Ovary (tissue), 9 donors: Measurements from ENCODE around the gene SLC35B1. TPM values are rescaled to one million over a fixed set of nuclear protein-coding genes. Genes with fewer than 3 reads are reported as not detected.

Source experiments
- DNase-seq, 5 donors: peaks; one replicate each; pipeline ENCODE4 v3.0.0-alpha.2; 2019 to 2020
- H3K27ac ChIP-seq, 2 donors: fragments of 200-600 bp; one replicate each; pipeline versions ENCODE4 v1.5.1 to v1.8.0; 2019 to 2022
- H3K27me3 ChIP-seq: fragments of 200-600 bp; one replicate; pipeline ENCODE4 v1.8.0; 2022
- H3K36me3 ChIP-seq: fragments of 200-600 bp; sonication (generic); one replicate; pipeline ENCODE4 v1.5.1; 2019
- H3K4me1 ChIP-seq: one replicate; pipeline ENCODE4 v1.8.1; 2013; ENCODE audit warnings: mild to moderate bottlenecking, moderate library complexity; ENCODE audit not compliant: insufficient read depth
- H3K4me3 ChIP-seq: fragments of 200-600 bp; sonication (generic); one replicate; pipeline ENCODE4 v1.5.1; 2017
- H3K9me3 ChIP-seq, 2 donors: fragments of 200-600 bp in 1 of 2; sonication (generic) in 1 of 2; one replicate each; pipeline versions ENCODE4 v1.5.1 to v1.8.1; 2013 to 2019; ENCODE audit warnings: mild to moderate bottlenecking in 1 of 2, moderate library complexity in 1 of 2
- EP300 ChIP-seq: sonication (generic); formaldehyde crosslinking; IDR thresholded peaks from one replicate; pipeline ENCODE4 v1.6.1; 2017; ENCODE audit warnings: antibody characterized with exemption
- POLR2A ChIP-seq: fragments of 450-650 bp; IDR thresholded peaks from one replicate; pipeline ENCODE4 v1.6.1; 2017; ENCODE audit warnings: antibody characterized with exemption, mild to moderate bottlenecking, moderate library complexity
- WGBS, 3 donors: extraction: QIAGEN DNeasy Blood & Tissue Kit in 1 of 3; methylation state at CpG; one replicate each; pipeline versions ENCODE4 v1.1.5 to v1.1.7; 2013 to 2017; 5-methylcytosine and 5-hydroxymethylcytosine counted together
- intact Hi-C, 4 donors: fragments of 100-400 bp; cut with DNase I; formaldehyde crosslinking; loops; one replicate each; pipeline versions ENCODE4 v1.11.0 to v1.15.1; 2022 to 2023
- polyA plus RNA-seq, 2 donors: library from polyadenylated mRNA; stranded (reverse); fragments of 200-250 nt in 1 of 2; fragments of 350-450 nt in 1 of 2; fragmentation: Illumina TruSeq in 1 of 2; extraction: RNeasy Lipid Tissue Mini Kit (QIAGEN cat#74804) in 1 of 2; gene quantifications; one replicate each; pipeline ENCODE4 v1.2.3, GENCODE V29; 2013 to 2014
- total RNA-seq, 7 donors: library from RNA; depleted of rRNA in 2 of 7; stranded (reverse); fragments of >200 nt in 2 of 7; fragmentation: NEBNext Ultra II Directional in 3 of 7; extraction: Animal tissue kit (Norgen Biotek cat#: 25700) in 3 of 7; gene quantifications; one replicate each; pipeline versions ENCODE4 v1.1.0 to v1.2.4, GENCODE V29; 2016 to 2023
- TF ChIP-seq, protein P1 (sequence below), 3 donors: fragments of 450-650 bp in 2 of 3; fragments of 200-600 bp in 1 of 3; IDR thresholded peaks; one replicate each; pipeline versions ENCODE4 v1.5.1 to v1.8.0; 2016 to 2022; ENCODE audit warnings: antibody characterized with exemption in 3 of 3, mild to moderate bottlenecking in 1 of 3
- donor health status: DM: no; HTN: no; CAD: no; lungs with moderate emphysema.
- donor health status: DM: no; HTN: no; CAD: no.
- donor health status: Bipolar disorder and iron deficiency.
- donor health status: DM: yes; HTN: yes; CAD: no.
- donor health status: DM: no; HTN: no; CAD: no.
- donor health status: DM: yes; HTN: yes; CAD: no.

SLC35B1 gene
- total and polyA plus RNA-seq, 9 donors: 20.9 to 53.3 (median 28.8) TPM

DNA sequence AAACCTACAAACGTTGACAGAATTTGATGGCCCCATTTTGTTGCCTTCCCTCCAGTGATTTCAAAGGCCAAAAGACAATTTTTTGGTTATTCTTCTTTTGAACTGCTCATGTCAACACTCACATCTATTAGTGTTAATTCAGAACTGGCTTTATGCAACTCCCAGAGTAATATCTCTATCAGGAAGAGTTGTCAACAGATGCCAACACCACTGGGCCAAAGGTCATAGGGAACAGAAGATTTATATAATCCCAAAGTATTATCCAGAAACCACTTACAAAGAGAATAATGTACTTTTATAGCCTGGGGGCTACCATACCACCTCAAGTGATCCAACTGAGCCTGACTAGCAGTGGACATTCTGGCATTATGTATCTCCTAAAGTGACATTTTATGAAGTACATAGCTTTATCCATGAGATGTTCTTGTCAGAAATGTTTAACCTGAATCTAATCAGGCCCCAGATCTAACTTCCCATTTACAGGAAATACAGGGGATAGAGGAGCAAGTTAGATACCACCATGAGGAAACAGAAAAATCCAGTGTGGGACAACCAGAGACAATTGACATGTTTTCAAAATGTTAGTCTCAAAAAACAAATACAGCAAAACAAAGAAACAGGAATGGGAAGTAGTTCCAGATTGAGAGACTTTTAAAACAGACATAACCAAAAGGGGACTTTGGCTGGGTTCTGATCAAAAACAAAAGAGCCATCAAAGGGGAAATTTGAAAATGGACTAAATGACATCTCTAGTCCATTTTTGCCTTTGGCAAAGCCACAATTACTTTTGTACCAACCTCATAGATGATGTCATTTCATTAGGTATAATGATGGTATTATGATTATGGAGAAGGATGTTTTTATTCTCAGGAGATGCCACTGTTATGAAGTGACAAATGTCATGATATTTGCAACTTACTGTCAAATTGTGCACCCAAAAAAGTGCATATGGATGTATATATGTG is 37.7 kb upstream of the SLC35B1 start:
- Histone ChIP-seq H3K36me3 (no peaks in the 10 kb centered on the region), H3K9me3 (no peaks in the 10 kb centered on the region), H3K27ac (no peak overlapping the region), H3K27me3 (no peaks in the 10 kb centered on the region), H3K4me3 (no peak overlapping the region), H3K4me1 (peaks cover 15% of the 10 kb centered on the region)
- TF ChIP-seq EP300: no peak
- TF ChIP-seq, protein P1, sequence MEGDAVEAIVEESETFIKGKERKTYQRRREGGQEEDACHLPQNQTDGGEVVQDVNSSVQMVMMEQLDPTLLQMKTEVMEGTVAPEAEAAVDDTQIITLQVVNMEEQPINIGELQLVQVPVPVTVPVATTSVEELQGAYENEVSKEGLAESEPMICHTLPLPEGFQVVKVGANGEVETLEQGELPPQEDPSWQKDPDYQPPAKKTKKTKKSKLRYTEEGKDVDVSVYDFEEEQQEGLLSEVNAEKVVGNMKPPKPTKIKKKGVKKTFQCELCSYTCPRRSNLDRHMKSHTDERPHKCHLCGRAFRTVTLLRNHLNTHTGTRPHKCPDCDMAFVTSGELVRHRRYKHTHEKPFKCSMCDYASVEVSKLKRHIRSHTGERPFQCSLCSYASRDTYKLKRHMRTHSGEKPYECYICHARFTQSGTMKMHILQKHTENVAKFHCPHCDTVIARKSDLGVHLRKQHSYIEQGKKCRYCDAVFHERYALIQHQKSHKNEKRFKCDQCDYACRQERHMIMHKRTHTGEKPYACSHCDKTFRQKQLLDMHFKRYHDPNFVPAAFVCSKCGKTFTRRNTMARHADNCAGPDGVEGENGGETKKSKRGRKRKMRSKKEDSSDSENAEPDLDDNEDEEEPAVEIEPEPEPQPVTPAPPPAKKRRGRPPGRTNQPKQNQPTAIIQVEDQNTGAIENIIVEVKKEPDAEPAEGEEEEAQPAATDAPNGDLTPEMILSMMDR (IDR thresholded peaks at IDR 0.05): no peak
- no peak for TF ChIP-seq POLR2A
- intact Hi-C loops: no loop called here
- DNase-seq: no peak
- 75 to 91% (median 82%) methylated on average over 1 of the region's 1 CpG for WGBS, 3 donors

GRCh38 chr17:49742166-49742638 is 34.4 kb upstream of the SLC35B1 start:
- Histone ChIP-seq H3K4me3 (no peak overlapping the region), H3K27ac (peak overlapping the region in 1 of 2 donors; percentile 72), H3K4me1 (peaks cover 27% of the 10 kb centered on the region), H3K27me3 (no peaks in the 10 kb centered on the region), H3K36me3 (no peaks in the 10 kb centered on the region), H3K9me3 (no peaks in the 10 kb centered on the region)
- intact Hi-C loops: no loop called here
- TF ChIP-seq POLR2A: no peak
- TF ChIP-seq EP300: no peak
- DNase-seq: no peak
- WGBS, 3 donors: 4 to 13% (median 5%) methylated on average over 1 of the region's 1 CpG

DNA sequence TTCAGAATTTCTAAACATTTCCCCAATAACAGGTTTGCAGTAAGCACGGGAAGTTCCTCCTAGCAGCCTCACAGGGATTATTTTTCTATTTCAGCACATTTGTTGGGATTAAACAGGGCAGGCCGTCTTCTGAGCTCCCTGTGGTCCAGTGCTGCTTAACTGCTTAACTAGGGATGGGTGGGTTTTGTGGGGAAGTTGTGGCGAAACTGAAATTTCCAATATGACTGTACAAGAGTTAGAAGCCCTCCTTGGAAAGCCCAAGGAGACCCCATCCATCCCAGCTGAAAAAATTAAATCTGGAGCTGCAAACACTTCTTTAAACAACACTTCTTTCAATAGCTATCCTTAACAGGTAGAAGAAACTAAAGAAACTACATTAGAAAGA is 33.9 kb upstream of the SLC35B1 start:
- Histone ChIP-seq H3K4me1 (peaks cover 27% of the 10 kb centered on the region), H3K27me3 (no peaks in the 10 kb centered on the region), H3K4me3 (no peak overlapping the region), H3K27ac (peak overlapping the region; percentile 31 to 72), H3K9me3 (no peaks in the 10 kb centered on the region), H3K36me3 (no peaks in the 10 kb centered on the region)
- intact Hi-C loops: no loop called here
- WGBS, 3 donors: 30 to 31% (median 31%) methylated on average over 3 of the region's 3 CpGs
- DNase-seq: no peak
- TF ChIP-seq, protein P1 (IDR thresholded peaks at IDR 0.05): no peak
- TF ChIP-seq POLR2A (no peak), EP300 (no peak)

DNA sequence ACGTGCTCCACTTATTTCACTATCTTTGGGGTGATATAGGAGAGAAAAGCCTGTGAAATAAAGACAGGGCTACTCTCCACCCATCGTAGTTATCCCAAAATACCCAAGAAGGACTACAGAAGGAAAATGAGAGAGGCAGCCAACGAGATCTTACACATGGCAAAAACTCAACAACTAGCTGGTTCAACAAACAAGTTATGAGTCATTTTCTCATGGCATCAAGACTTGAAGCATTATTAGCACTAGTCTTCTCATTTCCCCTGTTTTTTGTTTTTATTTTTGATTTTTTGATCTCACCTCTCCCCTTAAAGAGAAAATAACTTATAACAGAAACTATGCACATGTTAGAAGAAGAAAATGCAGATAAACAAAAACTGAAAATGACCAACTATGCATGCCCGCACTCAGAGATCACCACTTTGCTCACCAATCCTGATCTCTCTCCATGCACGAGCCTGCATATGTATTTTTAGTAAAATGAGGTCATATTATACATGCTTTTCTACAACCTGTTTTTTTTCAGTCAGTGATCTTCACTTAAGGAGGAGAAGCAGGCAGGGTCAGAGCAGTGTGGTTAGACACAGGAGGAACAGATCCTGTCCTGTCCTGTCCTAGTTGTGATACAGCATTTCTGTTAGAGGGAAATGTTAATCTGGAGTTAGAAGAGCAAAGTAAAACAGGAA is 33.4 kb upstream of the SLC35B1 start:
- Histone ChIP-seq H3K36me3 (no peaks in the 10 kb centered on the region), H3K27me3 (no peaks in the 10 kb centered on the region), H3K27ac (peak overlapping the region; percentile 31 to 72), H3K9me3 (no peaks in the 10 kb centered on the region), H3K4me1 (peaks cover 27% of the 10 kb centered on the region), H3K4me3 (peak overlapping the region; percentile 3)
- 12 to 16% (median 14%) methylated on average over 5 of the region's 5 CpGs for WGBS, 3 donors
- no peak for DNase-seq
- TF ChIP-seq EP300 (no peak), POLR2A (no peak)
- TF ChIP-seq, protein P1 (IDR thresholded peaks at IDR 0.05): no peak
- intact Hi-C loops: no loop called here
